SU-DHL-6 (cell line): ENCODE data around the gene TRPM3.

Experiments
- H2AFZ ChIP-seq: fragments of 200-600 bp; sonication (generic); 2 replicates; pipeline ENCODE4 v1.6.1; 2014; ENCODE audit warnings: low read depth, mild to moderate bottlenecking, moderate library complexity, mixed read lengths, antibody characterized with exemption, low read length; ENCODE audit not compliant: severe bottlenecking
- H3F3A ChIP-seq: fragments of 200-600 bp; shearing (Covaris generic); 2 replicates; pipeline ENCODE4 v1.6.0; 2016; ENCODE audit warnings: antibody characterized with exemption, mild to moderate bottlenecking; ENCODE audit not compliant: insufficient read depth
- H3K27ac ChIP-seq: fragments of 200-600 bp; sonication (generic); 2 replicates; pipeline ENCODE4 v1.5.1; 2016; ENCODE audit warnings: low read depth, mild to moderate bottlenecking, low read length, moderate library complexity, mixed read lengths
- H3K27me3 ChIP-seq: fragments of 200-600 bp; sonication (generic), shearing (Covaris generic); 2 replicates; pipeline ENCODE4 v1.6.0; 2014; ENCODE audit warnings: mild to moderate bottlenecking, low read length
- H3K36me3 ChIP-seq: fragments of 200-600 bp; sonication (generic); 2 replicates; pipeline ENCODE4 v1.6.1; 2014; ENCODE audit warnings: mild to moderate bottlenecking, low read length, mixed read lengths
- H3K4me2 ChIP-seq: fragments of 300-600, 200-600 bp; shearing (Covaris generic), sonication (generic); 2 replicates; pipeline ENCODE4 v1.6.0; 2014; ENCODE audit warnings: low read length, low read depth, mild to moderate bottlenecking; ENCODE audit not compliant: poor library complexity, severe bottlenecking
- H3K4me3 ChIP-seq: fragments of 200-600 bp; sonication (generic); 2 replicates; pipeline ENCODE4 v1.5.1; 2014; ENCODE audit warnings: antibody characterized with exemption, low read length, mild to moderate bottlenecking, mixed read lengths; ENCODE audit not compliant: insufficient read depth, poor library complexity, severe bottlenecking
- H3K79me2 ChIP-seq: fragments of 200-600 bp; sonication (generic); 2 replicates; pipeline ENCODE4 v1.6.1; 2014; ENCODE audit warnings: mild to moderate bottlenecking, low read length, moderate library complexity; ENCODE audit not compliant: insufficient read depth
- H3K9ac ChIP-seq: fragments of 200-600 bp; sonication (generic); 2 replicates; pipeline ENCODE4 v1.7.0; 2014; ENCODE audit warnings: mild to moderate bottlenecking, low read length
- H3K9me2 ChIP-seq: fragments of 200-600 bp; sonication (generic); replicated peaks from 2 replicates; pipeline ENCODE4 v1.6.1; 2014; ENCODE audit warnings: low read length; ENCODE audit not compliant: insufficient read depth
- H3K9me3 ChIP-seq: fragments of 200-600 bp; sonication (generic); 2 replicates; pipeline ENCODE4 v1.6.1; 2014; ENCODE audit warnings: low read length, mixed read lengths; ENCODE audit not compliant: insufficient read depth
- H4K20me1 ChIP-seq: fragments of 200-600 bp; sonication (generic); 2 replicates; pipeline ENCODE4 v1.6.1; 2014; ENCODE audit warnings: low read depth, mild to moderate bottlenecking, antibody characterized with exemption, low read length, moderate library complexity, mixed read lengths
- CTCF ChIP-seq: fragments of 200-600 bp; sonication (generic); IDR thresholded peaks from one replicate; pipeline ENCODE4 v1.5.1; 2017; ENCODE audit warnings: antibody characterized with exemption, mild to moderate bottlenecking, low read length, moderate library complexity; ENCODE audit not compliant: insufficient read depth, poor library complexity, severe bottlenecking
- EZH2phosphoT487 ChIP-seq: fragments of 200-600 bp; sonication (generic), shearing (Covaris generic); conservative IDR thresholded peaks from 2 replicates; pipeline ENCODE4 v1.6.1; 2018; ENCODE audit warnings: mild to moderate bottlenecking, antibody characterized with exemption, low read length, moderate library complexity, mixed read lengths

The TRPM3 gene

DNA sequence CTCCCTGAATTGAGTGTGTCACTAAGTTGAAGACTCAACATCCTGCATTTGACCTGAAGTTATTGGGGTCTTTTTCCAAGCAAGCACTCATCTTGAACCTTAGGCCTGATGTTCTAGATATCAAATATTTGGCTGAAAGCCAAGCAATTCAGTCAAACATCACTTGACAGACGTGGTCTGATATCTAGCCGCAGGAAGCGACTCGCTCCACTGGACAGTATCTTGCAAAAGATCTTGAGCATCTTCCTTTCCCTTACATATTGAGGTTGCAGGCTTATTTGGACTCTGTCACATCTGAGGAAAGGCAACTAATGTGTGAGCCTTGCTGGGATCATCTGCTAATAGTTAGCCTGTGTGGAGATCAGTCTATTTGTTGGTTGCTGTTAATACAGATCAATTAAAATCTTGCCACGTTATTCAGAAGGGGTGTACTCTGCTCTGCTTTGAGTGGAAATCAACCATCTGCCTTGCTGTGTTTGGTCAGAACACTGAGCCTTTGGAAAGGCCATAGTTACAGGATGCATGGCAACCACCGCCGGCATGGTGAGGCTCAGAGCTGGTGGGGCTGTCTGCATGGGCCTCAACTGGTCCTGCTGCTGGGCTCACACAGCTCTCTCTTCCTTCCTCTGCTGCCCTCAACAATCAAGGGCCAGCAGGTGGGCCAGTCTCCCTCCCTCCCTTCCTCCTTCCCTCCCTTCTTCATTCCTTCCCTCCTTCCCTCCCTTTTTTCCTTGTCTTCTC is 540.0 kb downstream of the TRPM3 start:
- no peaks in the 10 kb centered on the region for H3K79me2 ChIP-seq
- no peak overlapping the region for H3K9ac ChIP-seq
- no peaks in the 10 kb centered on the region for H3K27me3 ChIP-seq
- H4K20me1 ChIP-seq = no peaks in the 10 kb centered on the region
- H3K36me3 ChIP-seq = no peaks in the 10 kb centered on the region
- H3K9me3 ChIP-seq = no peaks in the 10 kb centered on the region
- H3K9me2 ChIP-seq = no peaks in the 10 kb centered on the region
- no peak overlapping the region for H3K27ac ChIP-seq
- no peak overlapping the region for H2AFZ ChIP-seq
- H3F3A ChIP-seq = no peaks in the 10 kb centered on the region
- H3K4me2 ChIP-seq = no peak overlapping the region
- no peak for TF ChIP-seq EZH2phosphoT487
- TF ChIP-seq CTCF = no peak
- no peak overlapping the region for H3K4me3 ChIP-seq

DNA sequence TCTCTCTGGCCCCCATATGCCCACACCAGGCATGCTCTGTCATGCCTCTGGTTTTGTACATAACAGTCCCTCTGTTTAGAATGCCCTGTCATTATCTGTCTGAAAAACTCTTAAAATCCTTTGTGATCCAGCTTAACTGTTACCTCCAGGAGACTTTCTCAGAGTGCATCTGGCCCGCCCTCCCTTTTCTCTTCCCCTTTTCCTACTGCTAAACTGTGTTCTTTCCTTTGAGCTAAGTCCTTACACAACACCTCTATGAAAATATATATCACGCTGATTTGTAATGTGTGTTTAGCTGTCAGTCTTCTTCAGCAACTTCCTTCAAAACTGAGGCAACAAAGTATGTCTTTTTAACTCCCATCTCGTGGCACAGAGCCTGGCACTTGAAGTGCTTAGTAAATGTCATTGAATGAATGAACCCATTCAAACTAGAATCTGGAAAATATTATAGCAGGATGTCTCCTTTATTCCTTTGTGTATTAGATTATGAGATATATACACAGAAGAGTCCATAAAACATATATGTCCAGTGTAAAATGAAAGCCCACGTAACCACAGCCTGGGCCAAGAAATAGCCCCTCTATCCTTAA is 540.7 kb downstream of the TRPM3 start:
- H3K27me3 ChIP-seq = no peaks in the 10 kb centered on the region
- no peak overlapping the region for H3K4me3 ChIP-seq
- TF ChIP-seq EZH2phosphoT487 (no peak), CTCF (no peak)
- H3K79me2 ChIP-seq = no peaks in the 10 kb centered on the region
- H3K9me3 ChIP-seq = no peaks in the 10 kb centered on the region
- no peaks in the 10 kb centered on the region for H4K20me1 ChIP-seq
- no peak overlapping the region for H3K9ac ChIP-seq
- H3F3A ChIP-seq = no peaks in the 10 kb centered on the region
- no peak overlapping the region for H3K27ac ChIP-seq
- no peak overlapping the region for H3K4me2 ChIP-seq
- H3K36me3 ChIP-seq = no peaks in the 10 kb centered on the region
- H2AFZ ChIP-seq = no peak overlapping the region
- H3K9me2 ChIP-seq = no peaks in the 10 kb centered on the region

- TF ChIP-seq EZH2phosphoT487 (no peak), CTCF (no peak)
- Histone ChIP-seq H3K27me3 (no peaks in the 10 kb centered on the region), H3K27ac (no peak overlapping the region), H4K20me1 (no peaks in the 10 kb centered on the region), H3K36me3 (no peaks in the 10 kb centered on the region), H3K4me3 (no peak overlapping the region), H3K9me3 (no peaks in the 10 kb centered on the region), H3K9me2 (no peaks in the 10 kb centered on the region), H2AFZ (no peak overlapping the region), H3K9ac (no peak overlapping the region), H3K4me2 (no peak overlapping the region), H3K79me2 (no peaks in the 10 kb centered on the region), H3F3A (no peaks in the 10 kb centered on the region)
Measured at GRCh38 chr9:70579686-70580085, 541.7 kb downstream of the TRPM3 start.
